ENCODE results near the gene ALKBH3. TPM values are rescaled to one million over a fixed set of nuclear protein-coding genes. Genes with fewer than 3 reads are reported as not detected.

Gene ALKBH3
- total RNA-seq, 4 donors from 2014 or later = 24.1 to 47.2 (median 28.0) TPM

DNA sequence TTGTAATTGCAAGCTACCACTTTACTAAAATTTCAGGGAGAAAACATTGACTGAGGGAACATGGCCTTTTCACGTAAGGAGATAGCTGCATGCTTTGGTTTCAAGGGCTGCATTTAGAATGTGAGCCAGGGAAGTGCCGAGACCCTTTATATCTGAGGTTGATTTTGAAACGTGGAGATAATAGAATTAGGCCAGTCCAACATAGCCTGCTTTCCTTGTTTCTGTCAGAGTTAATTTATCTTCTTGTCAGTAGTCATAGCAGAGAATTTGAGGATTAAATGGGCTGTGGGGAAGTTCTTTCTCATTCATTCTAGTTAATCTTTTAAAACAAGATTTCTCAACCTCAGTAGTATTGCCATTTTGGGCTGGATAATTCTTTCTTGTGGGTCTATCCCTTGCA lies 12.2 kb downstream of the ALKBH3 start:
- Histone ChIP-seq H3K4me1 (no peaks in the 10 kb centered on the region), H3K27me3 (no peaks in the 10 kb centered on the region), H3K36me3 (peaks cover 88% of the 10 kb centered on the region), H3K9me3 (no peaks in the 10 kb centered on the region), H3K4me3 (no peak overlapping the region), H3K27ac (no peak overlapping the region)
- no peak for DNase-seq (ENCODE audit: low spot score in 2 of 2)
- TF ChIP-seq POLR2A (IDR thresholded peaks at IDR 0.05) (no peak), EP300 (IDR thresholded peaks at IDR 0.05) (no peak), POLR2AphosphoS5 (IDR thresholded peaks at IDR 0.05) (no peak)
- TF ChIP-seq, protein P1, sequence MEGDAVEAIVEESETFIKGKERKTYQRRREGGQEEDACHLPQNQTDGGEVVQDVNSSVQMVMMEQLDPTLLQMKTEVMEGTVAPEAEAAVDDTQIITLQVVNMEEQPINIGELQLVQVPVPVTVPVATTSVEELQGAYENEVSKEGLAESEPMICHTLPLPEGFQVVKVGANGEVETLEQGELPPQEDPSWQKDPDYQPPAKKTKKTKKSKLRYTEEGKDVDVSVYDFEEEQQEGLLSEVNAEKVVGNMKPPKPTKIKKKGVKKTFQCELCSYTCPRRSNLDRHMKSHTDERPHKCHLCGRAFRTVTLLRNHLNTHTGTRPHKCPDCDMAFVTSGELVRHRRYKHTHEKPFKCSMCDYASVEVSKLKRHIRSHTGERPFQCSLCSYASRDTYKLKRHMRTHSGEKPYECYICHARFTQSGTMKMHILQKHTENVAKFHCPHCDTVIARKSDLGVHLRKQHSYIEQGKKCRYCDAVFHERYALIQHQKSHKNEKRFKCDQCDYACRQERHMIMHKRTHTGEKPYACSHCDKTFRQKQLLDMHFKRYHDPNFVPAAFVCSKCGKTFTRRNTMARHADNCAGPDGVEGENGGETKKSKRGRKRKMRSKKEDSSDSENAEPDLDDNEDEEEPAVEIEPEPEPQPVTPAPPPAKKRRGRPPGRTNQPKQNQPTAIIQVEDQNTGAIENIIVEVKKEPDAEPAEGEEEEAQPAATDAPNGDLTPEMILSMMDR (IDR thresholded peaks at IDR 0.05) = no peak
- 60% methylated on average over 3 of the region's 3 CpGs for WGBS

DNA sequence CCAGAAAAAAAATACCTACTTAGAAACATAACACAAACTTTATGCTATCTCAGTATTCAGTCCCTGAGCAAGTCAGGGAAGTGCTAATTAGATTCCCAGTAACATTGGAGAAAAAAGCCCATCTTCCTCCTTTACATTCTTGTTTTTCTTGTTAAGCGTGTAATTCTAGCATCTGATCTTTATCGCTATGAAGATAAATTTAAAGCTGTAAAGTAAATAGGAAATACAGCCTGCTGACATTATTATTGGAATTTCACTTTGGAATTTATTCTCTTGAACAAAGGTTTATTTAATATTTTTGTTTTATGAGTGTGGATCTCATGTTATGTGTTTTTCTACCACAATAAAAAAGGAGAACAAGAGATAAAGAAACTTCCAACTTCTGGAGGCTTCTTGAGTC lies 13.9 kb downstream of the ALKBH3 start:
- H3K9me3 ChIP-seq = no peaks in the 10 kb centered on the region
- TF ChIP-seq, protein P1 (IDR thresholded peaks at IDR 0.05) = no peak
- no peak for TF ChIP-seq EP300 (IDR thresholded peaks at IDR 0.05)
- TF ChIP-seq POLR2AphosphoS5 (IDR thresholded peaks at IDR 0.05) = no peak
- no peak for TF ChIP-seq POLR2A (IDR thresholded peaks at IDR 0.05)
- H3K27me3 ChIP-seq = no peaks in the 10 kb centered on the region
- no peak overlapping the region for H3K4me3 ChIP-seq
- WGBS = 73% methylated on average over 2 of the region's 2 CpGs
- H3K27ac ChIP-seq = no peak overlapping the region
- H3K36me3 ChIP-seq = peaks cover 92% of the 10 kb centered on the region
- no peak for DNase-seq (ENCODE audit: low spot score in 2 of 2)
- H3K4me1 ChIP-seq = no peaks in the 10 kb centered on the region

DNA sequence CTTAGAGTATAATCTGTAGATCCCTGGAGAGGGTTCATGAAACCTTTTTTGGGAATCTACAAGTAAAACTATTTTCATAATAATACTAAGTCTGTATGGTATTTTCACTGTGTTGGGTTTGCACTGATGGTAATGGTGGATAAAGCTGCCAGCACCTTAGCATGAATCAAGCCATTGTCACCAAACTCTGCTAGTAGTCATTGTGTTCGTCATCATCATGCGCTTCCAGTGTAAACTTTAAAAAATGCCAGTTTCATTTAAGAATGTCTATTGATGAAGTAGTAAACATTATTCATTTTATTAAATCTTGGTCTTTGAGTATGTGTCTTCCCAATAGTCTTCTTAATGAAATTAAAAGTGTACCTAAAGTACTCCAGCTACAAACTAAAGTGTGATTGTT lies 15.0 kb downstream of the ALKBH3 start:
- TF ChIP-seq POLR2AphosphoS5 (IDR thresholded peaks at IDR 0.05) (no peak), EP300 (IDR thresholded peaks at IDR 0.05) (no peak), POLR2A (IDR thresholded peaks at IDR 0.05) (no peak)
- TF ChIP-seq, protein P1 (IDR thresholded peaks at IDR 0.05) = no peak
- Histone ChIP-seq H3K4me3 (no peak overlapping the region), H3K27ac (no peak overlapping the region), H3K27me3 (no peaks in the 10 kb centered on the region), H3K4me1 (no peaks in the 10 kb centered on the region), H3K9me3 (no peaks in the 10 kb centered on the region), H3K36me3 (peaks cover 82% of the 10 kb centered on the region)
- WGBS = 81% methylated on average over 2 of the region's 2 CpGs
- DNase-seq (ENCODE audit: low spot score in 2 of 2) = no peak

- no peak for DNase-seq (ENCODE audit: low spot score in 2 of 2)
- TF ChIP-seq POLR2AphosphoS5 (IDR thresholded peaks at IDR 0.05) (no peak), EP300 (IDR thresholded peaks at IDR 0.05) (no peak), POLR2A (IDR thresholded peaks at IDR 0.05) (no peak)
- TF ChIP-seq, protein P1 (IDR thresholded peaks at IDR 0.05) = no peak
- no peaks in the 10 kb centered on the region for H3K4me1 ChIP-seq
- no peak overlapping the region for H3K4me3 ChIP-seq
- no peaks in the 10 kb centered on the region for H3K27me3 ChIP-seq
- whole genome bisulfite sequencing = 96% methylated on average over 7 of the region's 7 CpGs
- peaks cover 83% of the 10 kb centered on the region for H3K36me3 ChIP-seq
- no peaks in the 10 kb centered on the region for H3K9me3 ChIP-seq
- H3K27ac ChIP-seq = no peak overlapping the region
Measured at GRCh38 chr11:43898574-43898973, 17.9 kb downstream of the ALKBH3 start.

GRCh38 chr11:43899094-43899493 lies 18.5 kb downstream of the ALKBH3 start:
- Histone ChIP-seq H3K27me3 (no peaks in the 10 kb centered on the region), H3K9me3 (no peaks in the 10 kb centered on the region), H3K27ac (no peak overlapping the region), H3K4me3 (no peak overlapping the region), H3K36me3 (peaks cover 84% of the 10 kb centered on the region), H3K4me1 (no peaks in the 10 kb centered on the region)
- WGBS = 83% methylated on average over 11 of the region's 13 CpGs
- TF ChIP-seq EP300 (IDR thresholded peaks at IDR 0.05) = no peak
- TF ChIP-seq, protein P1 (IDR thresholded peaks at IDR 0.05) = no peak
- TF ChIP-seq POLR2AphosphoS5 (IDR thresholded peaks at IDR 0.05) = no peak
- TF ChIP-seq POLR2A (IDR thresholded peaks at IDR 0.05) = no peak
- DNase-seq (ENCODE audit: low spot score in 2 of 2) = no peak
